H9 (cell line): ENCODE results near the gene PNLIP. TPM values are rescaled to one million over a fixed set of nuclear protein-coding genes. Genes with fewer than 3 reads are reported as not detected.

ENCODE experiments used
- DNase-seq: peaks from one replicate; pipeline ENCODE4 v3.0.0-alpha.2; 2017
- H2AFZ ChIP-seq: one replicate; pipeline ENCODE4 v1.6.1; 2013; ENCODE audit warnings: mild to moderate bottlenecking, low read length, control low read depth, moderate library complexity
- H2AK5ac ChIP-seq: 2 replicates; pipeline ENCODE4 v1.6.1; 2013; ENCODE audit warnings: low read length, control low read depth, mixed read lengths; ENCODE audit not compliant: insufficient read length
- H2BK120ac ChIP-seq: one replicate; pipeline ENCODE4 v1.6.1; 2013; ENCODE audit warnings: low read depth, mild to moderate bottlenecking, low read length, control low read depth, inconsistent platforms; ENCODE audit not compliant: poor library complexity, severe bottlenecking
- H2BK12ac ChIP-seq: 2 replicates; pipeline ENCODE4 v1.6.1; 2013; ENCODE audit warnings: low read length, control low read depth, mixed read lengths, low read depth; ENCODE audit not compliant: insufficient read length
- H2BK15ac ChIP-seq: 2 replicates; pipeline ENCODE4 v1.6.1; 2013; ENCODE audit warnings: low read depth, low read length, control low read depth
- H2BK20ac ChIP-seq: one replicate; pipeline ENCODE4 v1.6.1; 2013; ENCODE audit warnings: low read depth, mild to moderate bottlenecking, low read length, control low read depth, inconsistent platforms; ENCODE audit not compliant: poor library complexity, severe bottlenecking
- H2BK5ac ChIP-seq: 2 replicates; pipeline ENCODE4 v1.6.1; 2013; ENCODE audit warnings: low read length, control low read depth, mixed read lengths; ENCODE audit not compliant: insufficient read length
- H3K14ac ChIP-seq: 2 replicates; pipeline ENCODE4 v1.6.1; 2013; ENCODE audit warnings: low read length, control low read depth; ENCODE audit not compliant: insufficient read depth
- H3K18ac ChIP-seq: 2 replicates; pipeline ENCODE4 v1.6.1; 2013; ENCODE audit warnings: low read depth, mild to moderate bottlenecking, mixed read lengths, low read length, control low read depth; ENCODE audit not compliant: insufficient read length
- H3K23ac ChIP-seq: 2 replicates; pipeline ENCODE4 v1.6.1; 2013; ENCODE audit warnings: low read length, control low read depth, mixed read lengths, low read depth; ENCODE audit not compliant: insufficient read length
- H3K23me2 ChIP-seq: 2 replicates; pipeline ENCODE4 v1.6.1; 2013; ENCODE audit warnings: low read depth, mild to moderate bottlenecking, mixed read lengths, low read length, control low read depth; ENCODE audit not compliant: insufficient read length, poor library complexity, severe bottlenecking
- H3K27ac ChIP-seq: 2 replicates; pipeline ENCODE4 v1.5.1; 2013; ENCODE audit warnings: low read length, control low read depth, mixed read lengths, low read depth; ENCODE audit not compliant: insufficient read length
- H3K27me3 ChIP-seq: 2 replicates; pipeline ENCODE4 v1.6.1; 2013; ENCODE audit warnings: low read length, control low read depth, inconsistent platforms; ENCODE audit not compliant: insufficient read depth
- H3K4ac ChIP-seq: 2 replicates; pipeline ENCODE4 v1.6.1; 2013; ENCODE audit warnings: low read depth, mild to moderate bottlenecking, control low read depth, inconsistent platforms, low read length, moderate library complexity
- H3K4me1 ChIP-seq: 2 replicates; pipeline ENCODE4 v1.6.1; 2013; ENCODE audit warnings: low read length, control low read depth, inconsistent platforms; ENCODE audit not compliant: insufficient read depth
- H3K4me2 ChIP-seq: 2 replicates; pipeline ENCODE4 v1.6.1; 2013; ENCODE audit warnings: low read length, control low read depth, mixed read lengths; ENCODE audit not compliant: insufficient read length, insufficient read depth
- H3K56ac ChIP-seq: 2 replicates; pipeline ENCODE4 v1.6.1; 2013; ENCODE audit warnings: low read depth, mild to moderate bottlenecking, mixed read lengths, low read length, control low read depth; ENCODE audit not compliant: insufficient read length
- H3K79me1 ChIP-seq: 2 replicates; pipeline ENCODE4 v1.6.1; 2013; ENCODE audit warnings: low read depth, mild to moderate bottlenecking, moderate library complexity, low read length, control low read depth, inconsistent platforms; ENCODE audit not compliant: insufficient read depth, poor library complexity, severe bottlenecking
- H3K79me2 ChIP-seq: 2 replicates; pipeline ENCODE4 v1.6.1; 2013; ENCODE audit warnings: low read length, control low read depth, inconsistent platforms; ENCODE audit not compliant: insufficient read depth
- H3K9ac ChIP-seq: 2 replicates; pipeline ENCODE4 v1.6.1; 2013; ENCODE audit warnings: low read length, control low read depth, mixed read lengths; ENCODE audit not compliant: insufficient read length; ENCODE audit errors: extremely low read depth
- H3K9me3 ChIP-seq: one replicate; pipeline ENCODE4 v1.6.1; 2013; ENCODE audit warnings: low read depth, low read length, inconsistent platforms; ENCODE audit not compliant: control insufficient read depth
- H3T11ph ChIP-seq: one replicate; pipeline ENCODE4 v1.6.1; 2013; ENCODE audit warnings: mild to moderate bottlenecking, low read length, control low read depth, inconsistent platforms
- H4K20me1 ChIP-seq: one replicate; pipeline ENCODE4 v1.6.1; 2013; ENCODE audit not compliant: control insufficient read depth, insufficient read length, insufficient read depth
- H4K5ac ChIP-seq: 2 replicates; pipeline ENCODE4 v1.6.1; 2013; ENCODE audit warnings: low read depth, mild to moderate bottlenecking, mixed read lengths, low read length, control low read depth; ENCODE audit not compliant: insufficient read length
- H4K8ac ChIP-seq: replicated peaks from 2 replicates; pipeline ENCODE4 v1.6.1; 2013; ENCODE audit warnings: low read length, control low read depth, mixed read lengths, low read depth; ENCODE audit not compliant: insufficient read length
- H4K91ac ChIP-seq: 2 replicates; pipeline ENCODE4 v1.6.1; 2013; ENCODE audit warnings: low read depth, mild to moderate bottlenecking, moderate library complexity, mixed read lengths, low read length, control low read depth; ENCODE audit not compliant: insufficient read length
- H3K27ac Mint-ChIP-seq, 3 experiments: 2 replicates in 2 of 3; 3 replicates in 1 of 3; pipeline ENCODE4 v1.8.0; 2020 to 2021; ENCODE audit warnings: mixed read lengths in 3 of 3, mild to moderate bottlenecking in 1 of 3, moderate library complexity in 1 of 3
- H3K27me3 Mint-ChIP-seq: 2 replicates; pipeline ENCODE4 v1.8.0; 2021; ENCODE audit warnings: low read depth, mild to moderate bottlenecking, moderate library complexity, mixed read lengths
- H3K36me3 Mint-ChIP-seq, 3 experiments: 2 replicates in 2 of 3; 3 replicates in 1 of 3; pipeline ENCODE4 v1.8.0; 2020 to 2021; ENCODE audit warnings: low read depth in 3 of 3, mixed read lengths in 3 of 3; ENCODE audit not compliant: insufficient read depth in 1 of 3
- H3K4me1 Mint-ChIP-seq, 2 experiments: 2 replicates each; pipeline ENCODE4 v1.8.0; 2020; ENCODE audit warnings: mixed read lengths in 2 of 2
- H3K4me3 Mint-ChIP-seq, 2 experiments: 2 replicates in 1 of 2; 3 replicates in 1 of 2; pipeline ENCODE4 v1.8.0; 2020 to 2021; ENCODE audit warnings: mild to moderate bottlenecking in 2 of 2, mixed read lengths in 2 of 2, moderate library complexity in 1 of 2
- H3K9me3 Mint-ChIP-seq, 2 experiments: 2 replicates in 1 of 2; 3 replicates in 1 of 2; pipeline ENCODE4 v1.8.0; 2020; ENCODE audit warnings: mild to moderate bottlenecking in 2 of 2, mixed read lengths in 2 of 2, moderate library complexity in 1 of 2
- WGBS: extraction: QIAGEN DNeasy Blood & Tissue Kit; methylation state at CpG from one replicate; pipeline ENCODE4 v1.1.7; 2013; ENCODE audit warnings: missing lambda C conversion rate, low lambda C conversion rate, mixed read lengths; ENCODE audit not compliant: insufficient read length; ENCODE audit errors: extremely low coverage; 5-methylcytosine and 5-hydroxymethylcytosine counted together
- total RNA-seq: library from RNA; stranded (reverse); gene quantifications from 2 replicates; pipeline ENCODE4 v1.2.1, GENCODE V29; 2021
- TF ChIP-seq, protein P1 (sequence below): fragments of 200-600 bp; sonication (generic); conservative IDR thresholded peaks from 3 replicates; pipeline ENCODE4 v1.8.0; 2021; ENCODE audit warnings: antibody characterized with exemption, mild to moderate bottlenecking

The PNLIP gene
- total RNA-seq, 1 experiment from 2014 or later: not detected

DNA sequence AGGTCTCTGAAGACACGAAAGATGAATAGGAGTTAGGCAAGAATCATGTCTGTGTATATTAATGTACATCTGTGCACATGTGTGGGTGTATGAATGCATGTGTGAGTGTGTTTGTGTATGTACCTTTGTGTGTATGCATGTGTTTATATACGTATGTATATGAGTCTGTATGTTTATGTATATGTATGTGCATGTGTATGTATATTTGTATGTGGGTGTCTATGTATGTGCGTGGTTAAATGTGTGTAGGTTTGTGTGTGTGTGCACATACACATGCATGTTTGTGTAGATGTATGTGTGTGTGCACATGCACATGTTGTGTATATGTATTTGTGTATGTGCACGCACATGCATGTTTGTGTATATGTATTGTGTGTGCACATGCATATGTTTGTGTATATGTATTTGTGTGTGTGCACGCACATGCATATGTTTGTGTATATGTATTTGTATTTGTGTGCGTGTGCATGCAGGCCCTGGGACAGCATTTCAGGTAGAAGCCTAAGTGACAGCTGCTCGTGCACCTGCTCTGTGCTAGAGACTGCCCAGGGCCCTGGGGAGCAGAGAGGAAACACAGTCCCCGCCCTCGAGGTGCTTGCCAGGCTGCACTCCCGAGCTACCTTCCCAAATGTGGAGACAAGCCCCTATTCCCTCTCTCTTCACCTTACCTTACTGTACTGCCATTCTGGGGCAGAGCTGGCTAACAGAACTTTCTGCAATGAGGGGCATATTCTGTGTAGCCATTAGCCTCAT lies 57.1 kb downstream of the PNLIP start:
- TF ChIP-seq, protein P1, sequence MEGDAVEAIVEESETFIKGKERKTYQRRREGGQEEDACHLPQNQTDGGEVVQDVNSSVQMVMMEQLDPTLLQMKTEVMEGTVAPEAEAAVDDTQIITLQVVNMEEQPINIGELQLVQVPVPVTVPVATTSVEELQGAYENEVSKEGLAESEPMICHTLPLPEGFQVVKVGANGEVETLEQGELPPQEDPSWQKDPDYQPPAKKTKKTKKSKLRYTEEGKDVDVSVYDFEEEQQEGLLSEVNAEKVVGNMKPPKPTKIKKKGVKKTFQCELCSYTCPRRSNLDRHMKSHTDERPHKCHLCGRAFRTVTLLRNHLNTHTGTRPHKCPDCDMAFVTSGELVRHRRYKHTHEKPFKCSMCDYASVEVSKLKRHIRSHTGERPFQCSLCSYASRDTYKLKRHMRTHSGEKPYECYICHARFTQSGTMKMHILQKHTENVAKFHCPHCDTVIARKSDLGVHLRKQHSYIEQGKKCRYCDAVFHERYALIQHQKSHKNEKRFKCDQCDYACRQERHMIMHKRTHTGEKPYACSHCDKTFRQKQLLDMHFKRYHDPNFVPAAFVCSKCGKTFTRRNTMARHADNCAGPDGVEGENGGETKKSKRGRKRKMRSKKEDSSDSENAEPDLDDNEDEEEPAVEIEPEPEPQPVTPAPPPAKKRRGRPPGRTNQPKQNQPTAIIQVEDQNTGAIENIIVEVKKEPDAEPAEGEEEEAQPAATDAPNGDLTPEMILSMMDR: no peak

More for the DNA sequence above, 57.1 kb downstream of the PNLIP start:
- no peak overlapping the region for H3K18ac ChIP-seq
- no peaks in the 10 kb centered on the region for H3K9me3 ChIP-seq
- no peak overlapping the region for H3K4me2 ChIP-seq
- peaks cover 7 to 10% of the 10 kb centered on the region in 2 experiments for H3K4me1 Mint-ChIP-seq
- no peak overlapping the region for H2BK15ac ChIP-seq
- no peak overlapping the region for H3T11ph ChIP-seq
- H3K23ac ChIP-seq: no peak overlapping the region
- no peaks in the 10 kb centered on the region; the same call in 1 of the 2 replicates for H3K27me3 ChIP-seq
- H3K79me1 ChIP-seq: no peaks in the 10 kb centered on the region
- no peak overlapping the region for H3K27ac Mint-ChIP-seq
- no peaks in the 10 kb centered on the region for H3K23me2 ChIP-seq
- H3K9ac ChIP-seq: no peak overlapping the region
- H3K9me3 Mint-ChIP-seq: no peaks in the 10 kb centered on the region
- no peak for DNase-seq
- H3K4ac ChIP-seq: no peak overlapping the region
- H4K91ac ChIP-seq: no peak overlapping the region
- no peak overlapping the region for H4K8ac ChIP-seq
- peaks cover 7% of the 10 kb centered on the region for H3K27me3 Mint-ChIP-seq
- no peaks in the 10 kb centered on the region for H3K4me1 ChIP-seq
- no peak overlapping the region for H4K5ac ChIP-seq
- no peak overlapping the region for H3K4me3 Mint-ChIP-seq
- H4K20me1 ChIP-seq: no peaks in the 10 kb centered on the region
- no peak overlapping the region for H2BK20ac ChIP-seq
- no peaks in the 10 kb centered on the region for H3K36me3 Mint-ChIP-seq
- no peak overlapping the region for H3K14ac ChIP-seq
- no CpG with 5 or more reads among the region's 10 CpGs for WGBS
- H3K27ac ChIP-seq: no peak overlapping the region
- H2BK12ac ChIP-seq: no peak overlapping the region
- H2AFZ ChIP-seq: no peak overlapping the region
- no peaks in the 10 kb centered on the region for H3K79me2 ChIP-seq
- H3K56ac ChIP-seq: no peak overlapping the region
- H2BK5ac ChIP-seq: no peak overlapping the region
- no peak overlapping the region for H2AK5ac ChIP-seq
- H2BK120ac ChIP-seq: no peak overlapping the region
